HG02870 (cell line): Measurements from ENCODE around the gene SMC3.
A peak's percentile ranks its signal among the peaks of the same experiment; 100 is the strongest.
"Not testable (repeated sequence)": the region's sequence is repeated elsewhere in the genome, so short reads cannot be mapped to it uniquely, and the experiment has no call there.

Source experiments
- ATAC-seq: cut with Tn5 transposase; IDR thresholded peaks from one replicate; pipeline ENCODE4 v1.9.1; 2021; ENCODE audit warnings: mild to moderate bottlenecking, moderate library complexity; ENCODE audit not compliant: unreplicated experiment

The SMC3 gene

DNA sequence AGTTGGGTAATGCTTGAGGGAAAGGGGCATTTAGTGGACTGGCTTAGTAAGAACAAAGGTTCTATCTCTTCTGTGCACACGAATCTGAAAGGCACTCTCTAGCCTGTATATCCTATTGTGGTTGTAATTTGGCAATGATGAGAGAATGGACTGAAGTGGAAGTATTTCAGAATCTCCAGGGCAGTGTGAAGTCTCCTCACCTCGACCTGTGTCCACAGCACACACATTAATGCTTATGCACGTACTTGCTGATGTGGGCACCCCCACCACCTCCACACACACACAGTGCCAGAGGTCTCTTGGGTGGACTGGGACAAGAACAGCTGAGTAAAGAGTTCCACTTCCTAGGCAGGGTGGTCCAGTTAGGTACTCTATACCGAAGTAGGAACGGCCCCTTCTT, 6.9 kb downstream of the SMC3 start:
- ATAC-seq: no peak

DNA sequence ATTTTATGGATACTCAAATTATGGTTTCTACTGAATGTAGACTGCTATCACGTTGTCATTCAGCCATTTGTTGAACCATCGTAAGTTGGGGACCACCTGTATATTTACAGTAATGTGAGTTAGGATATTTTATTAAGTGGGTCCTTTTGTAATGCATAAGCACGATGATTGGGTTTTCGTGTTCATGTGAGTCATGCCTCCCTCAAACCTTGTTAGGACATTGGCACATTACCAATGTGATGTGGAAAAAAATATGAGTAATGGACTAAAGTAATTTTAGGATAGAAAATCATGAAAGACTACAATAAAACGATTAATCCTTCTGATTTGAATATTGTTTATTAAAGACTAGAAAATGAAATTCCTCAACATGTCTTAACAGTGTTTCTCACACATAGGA, 8.7 kb downstream of the SMC3 start:
- ATAC-seq: no peak

GRCh38 chr10:110577056-110577455, 9.6 kb downstream of the SMC3 start:
- ATAC-seq: no peak

DNA sequence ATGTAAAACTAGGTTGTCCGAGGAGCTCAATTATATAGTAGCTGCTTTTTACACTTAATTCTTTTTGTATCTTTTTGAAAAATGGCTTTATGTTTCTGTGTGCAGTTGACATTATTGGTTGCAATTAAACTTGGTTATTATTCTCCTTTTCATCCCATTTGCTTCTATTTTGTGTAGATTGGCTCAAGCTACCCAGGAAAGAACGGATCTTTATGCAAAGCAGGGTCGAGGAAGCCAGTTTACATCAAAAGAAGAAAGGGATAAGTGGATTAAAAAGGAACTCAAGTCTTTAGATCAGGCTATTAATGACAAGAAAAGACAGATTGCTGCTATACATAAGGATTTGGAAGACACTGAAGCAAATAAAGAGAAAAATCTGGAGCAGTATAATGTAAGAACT, 16.5 kb downstream of the SMC3 start:
- ATAC-seq: no peak

DNA sequence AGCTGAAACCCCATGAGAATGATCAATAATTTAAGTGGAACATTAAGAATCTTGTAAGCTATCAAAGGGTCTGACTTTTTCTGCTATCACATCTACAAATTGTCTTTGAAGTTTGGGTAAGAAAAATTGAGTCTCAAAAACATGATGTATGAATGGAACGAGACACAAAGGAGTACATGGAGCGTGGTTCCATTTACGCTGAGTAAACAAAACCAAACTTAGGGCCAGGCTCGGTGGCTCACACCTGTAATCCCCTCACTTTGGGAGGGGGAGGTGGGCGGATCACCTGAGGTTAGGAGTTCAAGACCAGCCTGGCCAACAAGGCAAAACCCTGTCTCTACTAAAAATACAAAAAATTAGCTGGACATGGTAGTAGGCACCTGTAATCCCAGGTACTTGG, 24.3 kb downstream of the SMC3 start:
- no peak for ATAC-seq

DNA sequence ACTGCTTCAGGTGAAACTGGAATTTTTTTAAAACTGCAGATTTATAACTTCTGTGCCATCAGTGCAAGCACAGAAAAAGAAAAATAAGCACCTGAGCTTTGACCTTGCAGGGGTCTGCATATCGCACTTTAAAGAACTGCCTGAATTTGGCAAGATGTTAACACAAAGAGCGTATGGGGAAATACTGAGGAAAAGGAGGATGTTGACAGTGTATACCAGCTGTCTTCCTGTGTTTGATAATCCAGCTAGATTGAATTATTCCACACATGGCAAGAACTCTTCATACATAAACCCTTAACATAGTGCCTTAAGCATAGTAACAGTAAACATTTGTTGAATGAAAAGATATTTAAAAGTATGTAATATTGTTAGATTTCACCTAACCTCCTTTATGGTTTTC, 30.0 kb downstream of the SMC3 start:
- ATAC-seq: no peak

DNA sequence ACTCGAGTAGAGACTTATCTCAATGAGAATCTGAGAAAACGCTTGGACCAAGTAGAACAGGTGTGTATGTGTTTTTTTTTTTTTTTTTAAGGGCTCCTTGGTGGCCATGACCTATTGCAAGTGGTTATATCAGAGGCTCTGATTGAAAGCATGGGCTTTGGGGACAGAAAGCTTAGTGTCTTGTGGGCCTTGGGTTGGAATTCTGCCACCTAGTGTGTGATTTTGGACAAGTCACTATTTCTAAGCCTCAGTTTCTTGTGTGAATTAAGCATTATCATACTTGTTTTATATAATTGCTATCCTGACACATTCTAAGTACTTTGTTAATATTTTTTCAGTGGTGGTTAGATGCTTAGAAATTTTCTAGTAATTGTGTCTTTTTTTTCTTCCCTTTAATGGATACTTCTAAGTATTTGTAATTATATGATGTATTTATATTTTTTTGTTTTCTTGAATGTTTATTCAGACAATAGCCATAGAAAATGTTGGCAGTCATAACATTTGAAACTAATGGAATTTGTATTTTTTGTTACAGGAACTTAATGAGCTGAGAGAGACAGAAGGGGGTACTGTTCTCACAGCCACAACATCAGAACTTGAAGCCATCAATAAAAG, 33.1 kb downstream of the SMC3 start:
- ATAC-seq: no peak

- no peak for ATAC-seq
Observed at GRCh38 chr10:110601581-110601980, 34.1 kb downstream of the SMC3 start.

DNA sequence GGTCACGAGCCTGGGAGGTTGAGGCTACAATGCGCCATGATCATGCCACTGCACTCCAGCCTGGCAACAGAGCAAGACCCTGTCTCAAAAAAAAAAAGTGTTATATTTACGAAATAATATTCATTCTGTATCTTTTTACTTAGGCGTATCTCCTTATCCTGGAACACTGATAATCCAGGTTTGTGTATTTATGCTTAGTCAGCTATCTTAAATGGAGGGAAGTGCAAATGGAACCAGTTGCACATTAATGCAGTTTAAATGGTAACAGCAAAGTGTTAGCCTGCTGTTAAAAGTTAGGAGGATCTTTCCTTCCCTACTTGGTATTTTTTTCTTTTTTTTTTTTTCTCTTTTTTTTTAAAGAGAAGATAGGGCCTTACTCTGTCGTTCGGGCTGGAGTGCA, 40.6 kb downstream of the SMC3 start:
- no peak for ATAC-seq

DNA sequence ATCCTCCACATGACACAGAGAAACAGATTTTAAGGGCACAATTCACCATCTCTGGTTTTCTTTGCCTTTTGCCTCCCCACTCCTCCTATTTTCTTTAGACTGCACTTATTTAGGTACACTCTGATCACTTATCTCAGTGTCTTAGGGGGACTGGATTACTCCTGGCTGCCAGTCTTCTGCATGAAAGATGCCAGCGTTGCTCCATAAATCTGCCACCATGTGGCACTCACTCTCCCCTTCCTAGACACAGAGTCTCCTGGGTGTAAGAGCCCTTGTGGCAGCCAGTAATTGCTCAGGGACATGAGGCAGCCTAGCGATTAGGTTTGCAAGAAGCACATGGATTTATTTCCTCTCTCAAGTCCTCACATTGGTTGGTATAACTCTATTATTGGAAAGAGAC, 42.1 kb downstream of the SMC3 start:
- ATAC-seq: no peak

DNA sequence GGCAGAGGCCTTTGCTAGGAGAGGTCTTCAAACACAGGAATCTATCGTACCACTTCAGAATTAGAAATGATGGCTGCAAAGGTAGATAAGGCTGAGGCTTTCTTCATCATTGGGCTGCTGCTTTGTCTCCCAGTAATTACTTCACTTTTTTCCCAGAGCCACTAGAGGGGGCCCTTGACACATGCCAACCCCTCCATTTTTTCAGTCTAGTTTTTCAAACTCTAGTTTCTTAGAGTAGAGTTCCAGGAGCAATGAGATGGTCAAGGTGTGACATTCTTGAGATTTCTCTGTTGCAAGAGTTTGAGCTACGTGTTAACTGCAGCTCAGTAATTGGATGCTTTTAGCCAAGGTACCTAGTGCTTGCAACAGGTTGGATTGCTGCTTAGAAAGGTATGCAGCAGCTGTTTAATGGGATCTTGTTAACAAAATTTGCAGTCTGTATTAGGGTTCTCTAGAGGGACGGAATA, 42.8 kb downstream of the SMC3 start:
- no peak for ATAC-seq

DNA sequence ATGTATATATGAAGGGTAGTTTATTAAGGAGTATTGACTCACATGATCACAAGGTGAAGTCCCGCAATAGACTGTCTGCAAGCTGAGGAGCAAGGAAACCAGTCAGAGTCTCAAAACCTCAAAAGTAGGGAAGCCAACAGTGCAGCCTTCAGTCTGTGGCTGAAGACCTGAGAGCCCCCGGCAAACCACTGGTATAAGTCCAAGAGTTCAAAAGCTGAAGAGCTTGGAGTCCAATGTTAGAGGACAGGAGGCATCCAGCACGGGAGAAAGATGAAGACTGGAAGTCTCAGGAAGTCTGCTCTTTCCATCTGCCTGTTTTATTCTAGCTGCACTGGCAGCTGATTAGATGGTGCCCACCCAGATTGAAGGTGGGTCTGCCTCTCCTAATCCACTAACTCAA, 43.3 kb downstream of the SMC3 start:
- not testable (repeated sequence) for ATAC-seq

GRCh38 chr10:110612087-110612486, 44.6 kb downstream of the SMC3 start:
- no peak for ATAC-seq

DNA sequence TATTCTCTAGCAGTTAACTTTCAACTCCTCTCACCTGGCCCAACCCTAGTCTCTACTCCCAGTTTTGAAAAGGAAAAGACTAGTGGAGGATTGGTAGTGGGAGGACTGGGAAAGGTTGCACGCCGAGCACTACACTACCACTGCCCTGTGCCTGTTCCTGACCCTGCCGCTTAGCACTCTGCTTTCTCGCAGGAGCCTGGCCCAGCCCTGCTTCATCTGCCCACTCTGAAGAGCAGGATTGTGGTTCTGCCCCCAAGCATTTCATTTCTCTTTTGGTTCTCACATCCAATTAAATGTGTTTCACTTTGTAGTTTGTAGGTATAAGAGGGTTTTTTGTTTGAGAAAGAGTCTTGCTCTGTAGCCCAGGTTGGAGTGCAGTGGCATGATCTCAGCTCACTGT, 45.1 kb downstream of the SMC3 start:
- no peak for ATAC-seq

DNA sequence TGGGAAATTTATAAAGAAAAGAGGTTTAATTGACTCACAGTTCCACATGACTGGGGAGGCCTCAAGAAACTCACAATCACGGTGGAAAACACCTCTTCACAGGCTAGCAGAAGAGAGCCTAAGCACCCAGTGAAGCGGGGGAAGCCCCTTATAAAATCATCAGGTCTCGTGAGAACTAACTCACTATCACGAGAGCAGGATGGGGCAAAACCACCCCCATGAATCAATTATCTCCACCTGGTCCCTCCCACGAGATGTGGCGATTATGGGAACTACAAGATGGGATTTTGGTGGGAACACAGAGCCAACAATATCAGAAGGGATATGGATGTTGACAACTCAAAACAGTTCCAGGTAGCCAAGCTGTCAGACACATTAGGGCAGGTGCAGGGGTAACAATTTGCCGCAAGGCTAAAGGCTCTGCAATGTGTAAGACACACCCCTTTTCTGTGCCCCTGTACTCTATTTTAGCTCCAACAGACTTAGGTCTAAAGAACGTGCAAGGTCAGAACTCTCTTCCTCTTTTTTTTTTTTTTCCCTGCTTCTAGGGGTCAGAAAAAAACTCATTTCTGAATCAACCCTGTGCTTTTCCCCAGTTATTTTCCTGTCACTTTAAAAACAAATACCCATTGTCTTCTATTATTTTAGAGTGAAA, 46.0 kb downstream of the SMC3 start:
- ATAC-seq: peak; percentile 26

DNA sequence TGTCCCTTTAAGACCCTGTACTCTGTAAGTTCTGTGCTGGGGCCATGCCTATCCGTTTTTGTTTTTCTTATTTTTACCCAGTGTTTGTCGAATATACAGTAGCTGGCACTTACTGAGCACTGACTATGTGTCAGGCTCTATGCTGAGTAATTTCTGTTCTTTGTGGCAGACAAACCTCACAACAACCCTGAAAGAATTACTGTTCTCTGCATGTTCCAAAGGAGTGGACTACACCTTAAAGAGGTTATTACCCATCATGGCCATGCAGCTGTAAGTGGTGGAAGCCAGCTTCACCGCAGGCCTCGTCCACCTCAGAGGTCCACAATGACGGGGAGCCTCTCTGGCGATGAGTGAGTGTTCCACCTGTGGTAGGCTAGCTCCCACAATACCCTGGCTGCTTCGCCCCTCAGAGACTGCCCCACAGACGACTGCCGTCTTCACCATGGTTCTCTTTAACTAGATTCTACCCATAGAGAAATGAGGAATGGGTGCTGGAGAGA, 46.6 kb downstream of the SMC3 start:
- ATAC-seq: peak; percentile 74

DNA sequence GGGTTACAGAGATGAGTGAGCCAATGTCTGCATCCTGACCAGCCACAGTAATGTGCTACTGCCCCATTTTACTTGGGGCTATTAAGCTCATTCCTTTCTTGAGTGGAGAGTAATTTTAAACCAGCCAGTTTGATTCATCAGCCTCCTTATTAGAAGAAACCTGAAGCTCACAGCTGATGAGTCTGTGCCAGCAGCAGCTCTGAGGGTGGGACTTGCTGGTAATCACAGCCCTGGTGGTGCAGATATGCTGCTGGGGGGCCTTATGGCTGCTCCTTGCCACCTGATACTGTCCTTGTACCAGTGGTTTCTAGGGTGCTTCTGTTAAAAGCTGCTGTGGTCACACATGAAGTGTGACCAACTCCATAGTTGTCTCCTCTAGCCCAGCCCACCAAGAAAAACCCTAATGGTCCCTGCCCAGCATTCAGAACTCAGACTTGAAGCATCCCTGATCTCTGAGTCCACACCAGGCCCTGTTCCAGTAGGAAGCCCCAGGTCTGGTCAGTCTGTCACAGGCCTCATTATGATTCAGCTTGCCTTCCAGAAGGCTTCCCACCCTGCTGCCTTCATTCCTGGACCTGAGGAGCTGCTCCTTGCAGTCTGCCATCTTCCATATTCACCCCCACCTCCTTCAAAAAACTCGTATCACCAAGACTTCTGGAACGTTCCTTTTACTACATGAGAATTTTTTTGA, 47.7 kb downstream of the SMC3 start:
- ATAC-seq: no peak

DNA sequence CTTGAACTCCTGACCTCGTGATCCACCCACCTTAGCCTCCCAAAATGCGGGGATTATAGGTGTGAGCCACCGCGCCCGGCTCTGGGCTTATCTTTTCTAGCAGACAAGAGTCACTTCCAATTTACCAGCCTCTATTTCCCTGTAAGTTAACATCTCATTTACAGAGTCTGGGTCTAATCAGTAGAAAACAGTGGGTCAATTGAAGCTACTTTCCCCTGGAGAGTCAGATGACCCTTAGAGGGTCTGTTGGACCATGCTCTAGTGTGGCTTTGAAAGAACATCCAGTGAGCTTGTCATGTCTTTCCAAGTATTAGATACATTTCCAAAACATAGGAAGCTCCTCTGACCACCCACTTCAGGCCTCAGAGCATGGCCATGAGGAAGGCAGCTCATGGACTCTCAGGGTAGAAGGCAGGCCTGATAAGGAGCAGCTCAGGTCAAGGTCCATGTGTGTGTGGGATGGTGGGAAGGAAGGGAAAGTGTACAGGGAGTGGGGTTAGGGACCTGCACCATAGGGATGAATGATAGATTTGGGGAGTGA, 49.1 kb downstream of the SMC3 start:
- ATAC-seq: no peak

- ATAC-seq: no peak
Observed at GRCh38 chr10:110617425-110618229, 50.1 kb downstream of the SMC3 start.

- ATAC-seq: no peak
Observed at GRCh38 chr10:110618230-110618610, 50.7 kb downstream of the SMC3 start.
